ENCODE measurements around the gene ASPSCR1. TPM values are rescaled to one million over a fixed set of nuclear protein-coding genes. Genes with fewer than 3 reads are reported as not detected.

Gene ASPSCR1
- total RNA-seq, 1 donor from 2014 or later, result 30.4 TPM

DNA sequence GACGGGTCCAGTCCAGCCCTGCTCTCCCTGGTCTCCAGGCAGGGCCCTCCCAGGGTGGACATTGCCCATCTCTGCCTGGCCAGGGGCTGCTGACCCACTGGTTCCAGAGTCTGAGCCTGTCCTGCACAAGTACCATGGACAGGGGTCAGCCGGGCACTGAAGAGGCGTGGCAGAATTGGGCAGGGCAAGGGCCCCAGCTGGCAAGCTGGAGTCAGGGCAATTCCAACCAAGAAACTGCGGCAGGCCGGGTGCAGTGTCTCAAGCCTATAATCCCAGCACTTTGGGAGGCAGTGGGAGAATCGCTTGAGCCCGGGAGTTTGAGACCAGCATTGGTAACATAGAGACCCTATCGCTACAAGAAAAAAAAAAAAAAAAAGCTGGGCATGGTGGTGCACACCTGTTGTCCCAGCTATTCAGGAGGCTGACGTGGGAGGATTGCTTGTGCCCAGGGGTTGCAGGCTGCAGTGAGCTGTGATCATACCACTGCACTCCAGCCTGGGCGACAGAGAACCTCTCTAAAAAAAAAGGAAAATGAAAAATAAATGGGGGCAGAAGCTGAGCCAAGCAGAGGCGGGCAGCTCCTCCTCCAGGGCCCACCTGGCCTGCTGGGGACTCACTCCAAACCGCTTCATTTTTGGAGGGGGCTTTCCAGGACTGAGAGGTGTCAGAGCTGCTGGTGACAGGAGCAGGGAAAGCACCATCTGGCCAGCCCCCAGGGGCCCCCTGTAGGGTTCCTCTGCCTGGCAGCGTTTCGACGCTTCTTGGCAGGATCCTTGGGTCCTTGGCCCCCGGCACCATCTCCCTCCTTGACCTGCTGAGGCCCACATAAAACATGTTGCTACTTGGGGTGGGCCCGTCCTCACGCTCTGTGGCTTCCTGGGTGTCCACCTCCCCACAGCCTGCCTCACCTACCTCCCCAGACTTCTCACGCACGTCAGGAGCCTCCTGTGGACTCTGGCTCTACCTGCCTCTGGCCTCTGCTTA lies 47.0 kb upstream of the ASPSCR1 start:
- no peaks in the 10 kb centered on the region for H3K27me3 Mint-ChIP-seq (ENCODE audit: low read depth)
- TF ChIP-seq, protein P1, sequence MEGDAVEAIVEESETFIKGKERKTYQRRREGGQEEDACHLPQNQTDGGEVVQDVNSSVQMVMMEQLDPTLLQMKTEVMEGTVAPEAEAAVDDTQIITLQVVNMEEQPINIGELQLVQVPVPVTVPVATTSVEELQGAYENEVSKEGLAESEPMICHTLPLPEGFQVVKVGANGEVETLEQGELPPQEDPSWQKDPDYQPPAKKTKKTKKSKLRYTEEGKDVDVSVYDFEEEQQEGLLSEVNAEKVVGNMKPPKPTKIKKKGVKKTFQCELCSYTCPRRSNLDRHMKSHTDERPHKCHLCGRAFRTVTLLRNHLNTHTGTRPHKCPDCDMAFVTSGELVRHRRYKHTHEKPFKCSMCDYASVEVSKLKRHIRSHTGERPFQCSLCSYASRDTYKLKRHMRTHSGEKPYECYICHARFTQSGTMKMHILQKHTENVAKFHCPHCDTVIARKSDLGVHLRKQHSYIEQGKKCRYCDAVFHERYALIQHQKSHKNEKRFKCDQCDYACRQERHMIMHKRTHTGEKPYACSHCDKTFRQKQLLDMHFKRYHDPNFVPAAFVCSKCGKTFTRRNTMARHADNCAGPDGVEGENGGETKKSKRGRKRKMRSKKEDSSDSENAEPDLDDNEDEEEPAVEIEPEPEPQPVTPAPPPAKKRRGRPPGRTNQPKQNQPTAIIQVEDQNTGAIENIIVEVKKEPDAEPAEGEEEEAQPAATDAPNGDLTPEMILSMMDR (IDR thresholded peaks at IDR 0.05), result no peak
- peaks cover 26% of the 10 kb centered on the region for H3K4me1 Mint-ChIP-seq (ENCODE audit: low read depth)
- no peak for DNase-seq (ENCODE audit: low spot score)
- H3K36me3 Mint-ChIP-seq (ENCODE audit: low read depth), result peaks cover 8% of the 10 kb centered on the region
- H3K9me3 Mint-ChIP-seq (ENCODE audit: low read depth), result no peaks in the 10 kb centered on the region
- no peak overlapping the region for H3K4me3 Mint-ChIP-seq (ENCODE audit: unreplicated experiment)
- peak overlapping the region; percentile 20 for H3K27ac Mint-ChIP-seq (ENCODE audit: unreplicated experiment)

DNA sequence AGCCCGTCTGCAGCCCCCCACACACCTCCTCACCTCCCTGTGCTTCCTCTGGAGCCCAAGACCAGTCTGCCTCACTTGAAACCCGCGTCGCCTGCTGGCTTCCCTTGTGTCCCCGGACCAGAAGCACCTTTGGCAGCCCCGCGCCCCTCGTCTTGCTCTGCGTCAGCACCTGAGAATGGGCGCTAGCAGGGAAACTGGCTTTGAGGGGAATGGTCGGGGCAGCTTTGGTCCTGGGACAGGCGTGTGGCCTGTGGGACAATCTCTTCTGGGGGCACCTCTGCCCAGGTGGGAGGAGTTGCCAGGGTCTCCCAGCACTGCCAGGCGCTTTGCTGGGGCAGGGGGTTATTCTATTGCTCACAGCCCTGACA lies 46.3 kb upstream of the ASPSCR1 start:
- TF ChIP-seq, protein P1 (IDR thresholded peaks at IDR 0.05), result no peak
- Mint-ChIP-seq H3K27ac (ENCODE audit: unreplicated experiment) (peak overlapping the region; percentile 20), H3K4me1 (ENCODE audit: low read depth) (peaks cover 26% of the 10 kb centered on the region), H3K9me3 (ENCODE audit: low read depth) (no peaks in the 10 kb centered on the region), H3K4me3 (ENCODE audit: unreplicated experiment) (no peak overlapping the region), H3K27me3 (ENCODE audit: low read depth) (no peaks in the 10 kb centered on the region), H3K36me3 (ENCODE audit: low read depth) (peaks cover 10% of the 10 kb centered on the region)
- DNase-seq (ENCODE audit: low spot score), result peak; percentile 90

DNA sequence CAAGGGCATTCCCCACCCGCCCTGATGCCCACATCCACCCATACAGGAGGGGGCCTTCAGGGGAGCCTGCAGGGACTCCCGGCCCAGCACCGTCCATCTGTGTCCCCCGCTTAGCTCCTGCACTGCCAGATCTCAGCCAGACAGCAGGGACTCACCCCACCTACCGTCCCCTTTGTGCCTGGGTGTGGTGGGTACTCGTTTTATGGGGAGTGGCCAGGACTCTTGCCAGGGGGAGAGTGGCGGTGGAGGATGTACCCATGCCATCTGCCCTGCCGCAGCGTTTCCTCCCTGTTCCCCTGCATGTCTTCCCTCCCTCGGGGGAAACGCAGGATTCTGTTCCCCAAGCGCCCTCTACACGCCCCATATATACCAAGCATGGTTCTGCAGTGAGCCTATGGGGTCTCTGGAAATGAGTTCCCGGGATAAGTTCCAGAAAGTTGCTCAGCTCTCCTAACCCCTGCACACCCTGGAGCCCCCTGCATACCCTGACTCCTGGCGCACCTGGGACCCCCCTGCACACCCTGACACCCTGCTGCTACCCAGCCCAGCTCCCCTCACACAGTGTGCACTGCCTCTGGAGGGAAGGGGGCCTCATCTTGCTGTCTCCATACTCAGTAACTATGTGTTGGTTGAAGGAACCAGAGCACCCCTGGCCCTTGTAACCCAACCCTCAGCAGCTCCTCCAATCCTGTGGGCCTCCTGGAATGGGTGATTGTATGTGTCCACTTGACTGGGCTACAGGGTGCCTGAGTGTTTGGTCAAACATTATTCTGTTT lies 45.7 kb upstream of the ASPSCR1 start:
- peaks cover 10% of the 10 kb centered on the region for H3K36me3 Mint-ChIP-seq (ENCODE audit: low read depth)
- H3K4me1 Mint-ChIP-seq (ENCODE audit: low read depth), result peaks cover 24% of the 10 kb centered on the region
- no peaks in the 10 kb centered on the region for H3K27me3 Mint-ChIP-seq (ENCODE audit: low read depth)
- TF ChIP-seq, protein P1 (IDR thresholded peaks at IDR 0.05), result no peak
- H3K9me3 Mint-ChIP-seq (ENCODE audit: low read depth), result no peaks in the 10 kb centered on the region
- DNase-seq (ENCODE audit: low spot score), result peak; percentile 68
- H3K27ac Mint-ChIP-seq (ENCODE audit: unreplicated experiment), result peak overlapping the region; percentile 17
- H3K4me3 Mint-ChIP-seq (ENCODE audit: unreplicated experiment), result no peak overlapping the region

DNA sequence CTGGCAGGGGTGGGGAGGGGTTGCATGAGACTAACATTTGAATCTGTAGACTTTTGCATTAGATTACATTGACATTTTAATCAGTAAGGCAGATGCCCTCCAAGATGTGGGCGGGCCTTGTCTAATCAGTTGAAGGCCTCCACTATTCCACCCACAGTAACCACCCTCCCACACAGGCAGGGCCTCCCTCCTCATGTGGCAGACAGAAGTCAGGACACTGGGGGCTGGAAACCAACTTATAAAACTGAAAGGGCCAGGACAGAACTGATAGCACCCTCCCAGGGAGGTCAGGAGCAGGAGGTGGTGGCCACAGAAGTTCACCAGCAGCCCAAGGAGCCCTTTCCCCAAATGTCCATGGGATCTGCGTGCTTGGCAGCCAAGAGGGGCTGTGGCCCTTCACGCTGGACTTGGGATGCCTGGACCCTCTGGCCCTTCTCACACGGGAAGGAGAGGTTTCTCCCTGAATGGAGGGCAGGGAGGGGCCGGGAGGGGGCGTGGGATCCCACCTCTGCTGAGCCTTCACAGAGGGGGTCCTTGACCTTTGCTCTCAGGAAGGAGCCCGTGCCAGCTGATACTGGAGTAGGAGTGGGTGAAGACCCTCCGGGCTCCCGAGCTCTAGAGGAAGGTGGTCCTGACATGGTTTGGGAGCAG lies 45.0 kb upstream of the ASPSCR1 start:
- Mint-ChIP-seq H3K27ac (ENCODE audit: unreplicated experiment) (peak overlapping the region; percentile 17), H3K4me3 (ENCODE audit: unreplicated experiment) (no peak overlapping the region), H3K36me3 (ENCODE audit: low read depth) (peaks cover 10% of the 10 kb centered on the region), H3K27me3 (ENCODE audit: low read depth) (no peaks in the 10 kb centered on the region), H3K9me3 (ENCODE audit: low read depth) (no peaks in the 10 kb centered on the region), H3K4me1 (ENCODE audit: low read depth) (peaks cover 25% of the 10 kb centered on the region)
- TF ChIP-seq, protein P1 (IDR thresholded peaks at IDR 0.05), result no peak
- no peak for DNase-seq (ENCODE audit: low spot score)

All from chondrocyte (in vitro differentiated cells).